ENCODE measurements around the gene COX15.

Gene COX15

DNA sequence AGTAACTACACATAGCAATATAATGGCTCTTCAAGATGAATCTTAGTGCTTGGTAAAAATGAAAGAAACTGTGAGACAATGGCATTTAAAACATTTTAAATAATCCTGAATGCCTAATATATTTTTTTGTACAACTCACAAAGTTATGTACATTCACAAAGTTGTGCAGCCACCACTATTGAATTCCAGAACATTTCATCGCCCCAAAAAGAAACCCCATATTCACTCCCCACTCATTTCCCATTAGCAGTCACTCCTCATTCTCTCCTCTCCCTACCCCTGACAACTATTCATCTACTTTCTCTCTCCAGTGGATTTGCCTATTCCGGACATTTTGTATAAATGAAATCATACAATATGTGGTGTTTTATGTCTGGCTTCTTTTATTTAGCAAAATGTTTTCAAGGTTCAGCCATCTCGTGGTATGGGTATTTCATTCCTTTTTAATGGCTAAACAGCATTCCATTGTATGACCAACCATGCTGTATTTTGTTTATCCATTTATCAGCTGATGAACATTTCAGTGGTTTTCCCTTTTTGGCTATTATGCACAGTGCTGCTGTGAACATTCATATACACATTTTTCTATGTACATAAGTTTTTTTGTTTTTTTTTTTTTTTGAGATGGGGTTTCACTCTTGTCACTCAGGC is 37.9 kb downstream of the COX15 start:
- no peaks in the 10 kb centered on the region for H3K9me3 ChIP-seq (ENCODE audit: control insufficient read depth, low read length)
- H3K36me3 ChIP-seq (ENCODE audit: control insufficient read depth, insufficient read depth, low read length): peaks cover 13% of the 10 kb centered on the region
- H3K9ac ChIP-seq (ENCODE audit: low read length): no peak overlapping the region
- no peaks in the 10 kb centered on the region for H3K4me1 ChIP-seq (ENCODE audit: control insufficient read depth, insufficient read depth, low read length)
- H3K27me3 ChIP-seq (ENCODE audit: control insufficient read depth, insufficient read depth, low read length): no peaks in the 10 kb centered on the region
- H3K4me3 ChIP-seq (ENCODE audit: low read length): no peak overlapping the region

DNA sequence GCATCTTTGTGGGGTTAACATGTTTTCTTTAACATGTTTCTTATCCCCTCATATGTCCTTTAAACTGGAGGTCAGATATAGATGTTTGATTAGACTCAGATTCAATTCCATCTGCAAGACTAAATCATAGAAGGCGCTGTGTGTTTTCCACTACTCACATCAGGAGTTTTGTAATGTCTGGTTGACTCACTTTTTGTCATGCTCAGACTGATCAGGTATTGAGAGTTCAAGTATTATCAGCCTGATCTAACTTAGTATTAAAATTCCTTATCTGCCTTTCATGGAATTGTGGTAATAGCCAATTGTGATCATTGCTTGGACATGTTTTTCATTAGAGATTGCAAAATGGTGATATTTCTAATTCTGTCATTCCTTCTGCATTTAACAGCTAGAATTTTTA is 42.5 kb downstream of the COX15 start:
- no peak overlapping the region for H3K9ac ChIP-seq (ENCODE audit: low read length)
- no peaks in the 10 kb centered on the region for H3K9me3 ChIP-seq (ENCODE audit: control insufficient read depth, low read length)
- no peaks in the 10 kb centered on the region for H3K4me1 ChIP-seq (ENCODE audit: control insufficient read depth, insufficient read depth, low read length)
- H3K4me3 ChIP-seq (ENCODE audit: low read length): no peak overlapping the region
- H3K27me3 ChIP-seq (ENCODE audit: control insufficient read depth, insufficient read depth, low read length): no peaks in the 10 kb centered on the region
- no peaks in the 10 kb centered on the region for H3K36me3 ChIP-seq (ENCODE audit: control insufficient read depth, insufficient read depth, low read length)

DNA sequence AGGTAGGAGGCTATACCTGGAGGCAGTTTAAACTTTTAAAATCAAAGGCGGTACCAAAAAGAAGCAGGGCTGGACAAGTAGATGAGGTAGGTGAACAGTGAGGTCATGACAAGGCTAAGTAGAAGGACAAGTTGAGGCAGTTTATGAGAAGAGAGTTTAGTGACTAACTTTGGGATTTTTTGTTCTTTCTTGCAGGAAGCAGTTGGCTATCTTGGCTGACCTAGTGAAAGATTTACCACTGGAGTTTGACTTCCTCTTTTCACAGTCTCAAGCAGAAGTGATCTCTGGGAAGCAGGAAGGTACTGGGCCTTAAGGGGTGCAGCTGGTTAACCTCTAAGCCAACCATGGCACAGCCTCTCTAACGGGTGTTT is 46.3 kb downstream of the COX15 start:
- Histone ChIP-seq H3K9me3 (ENCODE audit: control insufficient read depth, low read length) (no peaks in the 10 kb centered on the region), H3K4me1 (ENCODE audit: control insufficient read depth, insufficient read depth, low read length) (peaks cover 4% of the 10 kb centered on the region), H3K27me3 (ENCODE audit: control insufficient read depth, insufficient read depth, low read length) (no peaks in the 10 kb centered on the region), H3K36me3 (ENCODE audit: control insufficient read depth, insufficient read depth, low read length) (no peaks in the 10 kb centered on the region), H3K9ac (ENCODE audit: low read length) (no peak overlapping the region), H3K4me3 (ENCODE audit: low read length) (no peak overlapping the region)

DNA sequence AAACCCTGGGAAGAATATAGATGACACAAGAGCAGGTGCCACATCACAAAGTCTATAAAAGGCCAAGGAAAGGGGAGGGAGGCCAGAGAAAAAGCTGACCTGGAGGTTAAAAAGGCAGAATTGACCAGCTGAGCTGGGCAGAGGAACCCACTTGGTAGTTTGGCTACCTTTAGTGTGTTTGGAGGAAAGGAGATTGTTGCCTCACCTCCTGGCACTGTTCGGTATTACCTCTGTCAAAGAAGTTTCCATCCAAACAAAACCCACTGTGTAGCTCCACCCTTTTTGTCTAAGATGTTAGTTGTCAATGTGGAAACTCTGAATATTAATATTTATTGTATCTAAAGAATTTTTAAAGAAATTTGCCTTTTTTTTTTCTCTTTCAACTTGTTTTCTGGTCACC is 49.2 kb downstream of the COX15 start:
- Histone ChIP-seq H3K27me3 (ENCODE audit: control insufficient read depth, insufficient read depth, low read length) (no peaks in the 10 kb centered on the region), H3K4me3 (ENCODE audit: low read length) (no peak overlapping the region), H3K36me3 (ENCODE audit: control insufficient read depth, insufficient read depth, low read length) (no peaks in the 10 kb centered on the region), H3K9ac (ENCODE audit: low read length) (no peak overlapping the region), H3K4me1 (ENCODE audit: control insufficient read depth, insufficient read depth, low read length) (peaks cover 4% of the 10 kb centered on the region), H3K9me3 (ENCODE audit: control insufficient read depth, low read length) (no peaks in the 10 kb centered on the region)

All from mucosa of stomach (tissue), 1 donor.